Stimulated activated CD4-positive, alpha-beta T cell treated with anti-CD3 and anti-CD28 coated beads, Interleukin-1b, Interleukin-23, amount 100 ng/mL, for 4 hours (primary cell): Measurements from ENCODE around the gene BACE2.
"Not testable (repeated sequence)": the region's sequence is repeated elsewhere in the genome, so short reads cannot be mapped to it uniquely, and the experiment has no call there.

ENCODE experiments used
- DNase-seq, 2 donors: peaks; one replicate each; pipeline ENCODE4 v3.0.0-alpha.2; 2020; ENCODE audit warnings: low read depth in 2 of 2

Gene BACE2

DNA sequence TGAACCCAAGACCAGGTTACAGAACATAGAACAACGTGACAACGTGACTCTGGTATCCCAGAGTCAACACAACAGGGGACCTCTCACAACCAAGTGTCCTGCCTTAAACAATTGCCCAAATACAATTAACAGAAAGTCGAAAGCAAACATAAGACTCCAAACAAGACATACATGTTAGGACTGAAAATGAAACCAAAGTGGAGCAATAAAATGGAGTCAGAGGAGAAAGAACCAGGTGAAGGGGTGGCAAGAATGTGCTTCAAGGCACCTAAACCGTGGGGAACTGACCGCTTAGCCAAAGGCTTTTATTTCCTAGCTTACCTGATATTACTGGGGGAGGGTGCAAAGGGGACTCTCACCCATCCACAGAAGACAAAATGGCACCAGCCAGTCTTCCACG, 17.8 kb downstream of the BACE2 start:
- no peak for DNase-seq

DNA sequence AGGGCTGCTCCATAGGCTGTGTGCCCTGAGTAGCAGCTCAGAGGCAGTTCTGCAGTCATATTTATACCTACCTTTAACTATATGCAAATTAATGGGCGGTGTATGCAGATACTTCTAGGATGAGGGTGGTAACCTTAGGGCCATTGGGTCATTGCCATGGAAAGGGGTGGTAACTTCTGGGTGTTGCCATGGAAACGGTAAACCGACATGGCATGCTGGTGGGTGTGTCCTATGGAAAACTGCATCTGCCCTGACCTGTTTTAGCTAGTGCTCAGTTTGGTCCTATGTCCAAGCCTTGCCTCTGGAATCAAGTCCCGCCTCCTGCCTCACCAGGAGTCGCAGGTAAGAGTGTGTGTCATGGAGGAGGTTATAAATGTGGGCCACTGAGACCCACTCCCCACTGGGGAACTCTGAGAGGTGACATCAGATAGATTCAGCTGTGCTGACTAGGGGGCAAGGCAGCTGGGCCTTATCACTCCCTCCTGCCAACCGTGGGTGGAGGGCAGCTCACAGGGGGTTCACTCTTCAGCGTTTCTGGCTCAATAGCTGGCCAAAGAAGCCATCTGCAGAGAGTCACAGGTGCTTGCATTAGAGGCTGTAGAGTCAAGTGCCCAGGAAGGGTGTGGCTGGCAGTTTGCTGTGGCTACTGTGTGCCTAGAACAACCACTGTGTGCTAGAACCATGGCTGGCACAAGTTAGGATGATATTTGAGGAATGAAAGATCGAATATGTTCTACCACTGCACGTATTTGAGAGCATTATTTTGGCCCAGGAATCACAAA, 19.0 kb downstream of the BACE2 start:
- DNase-seq, result no peak

GRCh38 chr21:41187537-41188025, 19.6 kb downstream of the BACE2 start:
- no peak for DNase-seq

GRCh38 chr21:41188486-41189149, 20.7 kb downstream of the BACE2 start:
- no peak for DNase-seq

DNA sequence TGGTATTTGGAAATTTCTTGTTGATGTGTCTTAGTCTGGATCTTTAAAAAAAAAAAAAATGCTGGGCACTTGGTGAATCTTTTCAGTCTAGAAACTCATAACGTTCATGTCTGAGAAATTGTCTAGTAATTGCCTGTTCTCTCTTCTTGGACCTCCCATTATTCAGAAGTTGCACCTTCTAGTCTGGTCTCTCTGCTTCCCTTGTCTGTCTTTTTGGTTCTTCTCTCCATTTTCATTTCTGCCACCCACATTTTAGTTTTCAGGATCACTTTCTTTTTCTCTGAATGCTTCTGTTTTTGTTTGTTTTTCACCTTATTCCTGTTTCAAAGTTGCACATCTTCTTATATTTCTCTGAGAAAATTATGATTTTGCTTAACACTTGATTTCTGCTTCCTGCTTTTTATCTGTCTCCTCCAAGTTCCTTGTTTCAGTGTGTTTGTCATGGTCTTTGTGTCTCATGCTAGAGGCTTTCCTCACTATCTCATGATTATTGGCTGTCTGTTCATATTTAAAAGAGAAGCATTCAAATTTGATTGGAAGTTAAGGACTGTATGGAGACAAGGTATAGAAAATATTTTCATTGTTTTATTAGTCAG, 21.3 kb downstream of the BACE2 start:
- no peak for DNase-seq

DNA sequence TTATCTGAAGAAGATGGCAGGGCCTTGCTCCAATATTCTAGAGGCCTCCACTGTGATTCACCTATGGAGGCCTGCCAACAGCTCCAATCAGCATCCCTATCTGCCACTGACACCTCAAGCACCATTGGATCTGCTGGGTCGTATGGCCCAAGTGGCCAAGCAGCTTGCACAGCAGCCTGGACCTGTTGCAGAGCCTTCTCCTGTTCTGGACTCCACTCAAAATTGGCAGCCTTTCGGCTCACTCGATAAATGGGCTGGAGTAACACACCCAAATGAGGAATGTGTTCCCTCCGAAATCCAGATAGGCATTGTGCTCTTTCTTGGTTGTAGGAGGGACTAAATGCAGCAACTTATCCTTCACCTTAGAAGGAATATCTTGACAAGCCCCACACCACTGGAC, 24.6 kb downstream of the BACE2 start:
- not testable (repeated sequence) for DNase-seq

DNA sequence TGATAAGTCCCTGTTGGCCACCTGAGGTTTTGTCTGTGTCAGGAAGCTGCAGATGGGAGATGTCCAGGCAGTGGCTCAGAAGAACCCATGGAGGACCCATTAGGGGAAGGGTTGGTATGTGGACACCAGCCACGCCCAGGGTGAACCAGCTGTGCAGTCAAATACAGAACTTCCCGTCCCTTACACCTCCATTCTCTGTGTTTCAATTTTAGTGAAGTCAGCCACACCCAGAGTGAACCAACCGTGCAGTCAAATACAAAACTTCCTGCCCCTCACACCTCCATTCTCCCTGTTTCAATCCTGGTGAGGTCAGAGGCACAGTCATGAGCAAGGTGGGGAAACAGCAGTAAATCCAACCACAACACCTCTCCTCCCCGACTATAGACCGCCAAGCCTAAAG, 27.4 kb downstream of the BACE2 start:
- DNase-seq, result no peak

DNA sequence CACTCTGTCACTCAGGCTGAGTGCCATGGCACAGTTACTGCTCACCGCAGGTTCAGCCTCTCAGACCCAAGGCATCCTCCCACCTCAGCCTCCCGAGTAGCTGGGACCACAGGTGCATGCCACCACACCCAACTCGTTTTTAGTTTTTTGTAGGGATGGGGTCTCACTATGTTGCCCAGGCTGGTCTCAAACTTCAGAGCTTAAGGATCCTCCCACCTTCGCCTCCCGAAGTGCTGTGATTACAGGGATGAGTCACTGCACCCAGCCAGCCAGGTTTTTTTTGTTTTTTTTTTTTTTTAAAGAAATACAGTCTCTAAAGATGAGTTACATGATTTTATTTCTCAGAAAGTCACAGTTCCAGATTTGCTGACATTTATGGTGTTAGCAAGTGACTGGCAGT, 29.0 kb downstream of the BACE2 start:
- no peak for DNase-seq

DNA sequence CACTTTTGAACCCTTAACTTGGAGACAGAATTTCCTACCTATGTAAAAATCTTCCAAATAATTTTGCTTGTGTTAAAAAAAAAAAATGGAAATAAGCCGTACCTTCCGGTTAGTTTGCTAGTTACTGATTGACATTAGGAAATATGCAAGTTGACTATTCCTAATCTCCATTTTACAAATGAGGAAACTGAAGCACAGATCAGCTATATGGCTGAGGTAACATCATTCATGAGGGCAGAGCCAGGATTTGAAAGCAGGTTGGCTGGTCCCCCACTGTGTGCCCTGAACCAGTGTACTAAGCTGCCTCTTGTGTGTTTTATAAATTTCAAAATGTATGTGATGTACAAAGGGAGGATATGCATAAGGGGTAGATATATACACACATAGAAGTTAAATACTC, 29.6 kb downstream of the BACE2 start:
- DNase-seq, result no peak

DNA sequence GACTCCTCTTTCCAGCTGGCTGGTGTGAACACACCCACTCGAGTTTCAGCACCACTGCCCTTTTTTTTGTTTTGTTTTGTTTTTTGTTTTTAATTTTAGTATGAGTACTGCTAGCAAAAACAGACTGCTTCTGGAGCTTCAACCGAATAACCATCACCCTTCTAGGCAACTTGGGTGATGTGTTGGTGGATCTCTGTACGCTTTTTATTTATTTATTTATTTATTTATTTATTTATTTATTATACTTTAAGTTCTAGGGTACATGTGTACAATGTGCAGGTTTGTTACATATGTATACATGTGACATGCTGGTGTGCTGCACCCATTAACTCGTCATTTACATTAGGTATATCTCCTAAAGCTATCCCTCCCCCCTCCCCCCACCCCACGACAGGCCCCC, 30.7 kb downstream of the BACE2 start:
- not testable (repeated sequence) for DNase-seq

DNA sequence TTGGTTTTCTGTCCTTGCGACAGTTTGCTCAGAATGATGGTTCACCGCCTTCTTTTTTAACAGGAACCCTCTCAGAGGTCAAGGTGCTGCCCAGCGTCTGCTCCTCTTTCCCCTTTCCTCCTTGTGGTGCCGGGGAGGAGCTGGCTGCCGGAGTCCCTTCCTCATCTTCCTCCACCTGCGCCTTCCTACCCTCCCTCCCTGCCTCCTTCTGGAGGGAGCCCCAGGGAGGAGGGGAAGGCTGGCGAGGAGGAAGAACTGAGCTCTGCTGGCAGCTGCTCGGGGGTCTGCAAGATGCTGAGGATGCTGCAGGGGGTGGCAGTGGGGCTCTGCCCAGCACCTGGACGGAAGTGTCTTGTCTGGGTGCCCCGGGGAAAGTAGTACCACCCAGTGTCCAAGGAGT, 31.2 kb downstream of the BACE2 start:
- DNase-seq, result no peak

DNA sequence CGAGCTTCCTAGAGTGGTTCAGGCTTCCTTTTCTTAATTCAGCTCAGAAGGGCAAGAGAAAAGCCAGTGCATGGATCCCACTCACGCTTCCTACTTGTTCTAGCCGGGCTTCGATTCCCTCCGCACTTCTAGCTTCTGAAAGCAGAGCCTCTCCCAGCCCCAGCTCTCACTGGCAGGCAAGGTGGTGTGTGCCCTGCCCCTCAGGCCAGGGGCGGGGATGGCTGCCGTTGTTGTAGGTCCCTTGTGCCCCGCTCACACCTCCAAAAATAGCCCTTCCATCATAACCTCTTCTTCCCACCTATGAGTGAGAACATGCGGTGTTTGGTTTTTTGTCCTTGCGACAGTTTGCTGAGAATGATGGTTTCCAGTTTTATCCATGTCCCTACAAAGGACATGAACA, 31.6 kb downstream of the BACE2 start:
- DNase-seq, result no peak

GRCh38 chr21:41201385-41201784, 33.4 kb downstream of the BACE2 start:
- no peak for DNase-seq

- no peak for DNase-seq
Observed at GRCh38 chr21:41204736-41205135, 36.8 kb downstream of the BACE2 start.

- DNase-seq, result no peak
Observed at GRCh38 chr21:41207401-41208375, 39.7 kb downstream of the BACE2 start.

DNA sequence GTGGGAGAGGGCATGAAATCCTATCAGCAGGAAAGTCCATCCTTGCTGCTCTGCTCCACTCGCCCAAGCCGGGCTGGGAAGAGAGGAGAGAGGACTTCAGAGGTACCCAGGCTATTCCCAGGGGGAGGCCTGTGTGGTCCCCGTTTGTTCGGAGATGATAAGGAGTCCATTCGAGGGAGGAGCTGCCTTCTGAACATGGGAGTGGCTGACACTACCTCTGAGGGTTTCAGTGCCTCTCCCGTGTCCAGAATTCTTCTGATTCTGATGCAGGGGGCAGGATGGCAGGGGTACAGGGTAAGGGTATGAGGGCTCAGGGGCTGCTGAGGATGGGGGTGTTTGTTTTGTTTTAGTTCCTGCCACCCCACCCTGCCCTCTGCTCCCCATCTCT, 40.4 kb downstream of the BACE2 start:
- DNase-seq, result no peak

GRCh38 chr21:41209016-41209619, 41.2 kb downstream of the BACE2 start:
- no peak for DNase-seq

GRCh38 chr21:41210426-41211059, 42.6 kb downstream of the BACE2 start:
- DNase-seq, result no peak

DNA sequence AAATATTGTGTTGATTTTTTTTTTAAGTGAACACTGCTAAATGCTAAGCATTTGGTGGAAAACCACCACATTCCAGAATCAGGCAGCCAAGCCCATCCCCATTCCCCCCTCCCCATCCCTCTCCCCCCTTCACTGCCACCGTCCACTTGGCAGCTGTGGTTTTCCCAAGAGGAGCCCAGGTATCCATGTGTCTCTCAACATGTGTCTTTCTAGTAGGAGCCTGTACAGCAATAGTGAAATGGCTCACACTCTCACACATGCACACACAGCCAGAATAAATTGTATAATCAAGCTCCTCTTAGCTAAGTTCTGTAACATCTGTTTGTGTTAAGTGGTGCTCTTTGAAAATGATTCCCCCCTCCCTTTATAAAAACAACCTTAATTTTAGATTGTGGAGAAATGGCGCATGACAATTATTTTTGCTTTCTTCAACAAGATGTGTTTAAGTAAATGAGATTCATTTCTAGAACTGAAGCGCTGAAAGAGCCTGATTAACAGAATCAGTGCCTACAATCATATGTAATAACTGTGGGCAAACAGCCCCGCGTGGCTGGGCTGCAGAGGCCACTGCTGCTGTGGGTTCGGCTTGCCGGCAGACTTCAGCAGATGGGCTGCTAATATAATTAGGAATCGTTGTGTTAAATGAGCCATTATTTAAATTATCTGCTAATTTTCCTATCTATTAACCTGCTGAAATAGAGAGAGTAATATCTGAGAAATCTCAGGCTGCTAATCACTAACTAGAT, 43.3 kb downstream of the BACE2 start:
- DNase-seq, result no peak

DNA sequence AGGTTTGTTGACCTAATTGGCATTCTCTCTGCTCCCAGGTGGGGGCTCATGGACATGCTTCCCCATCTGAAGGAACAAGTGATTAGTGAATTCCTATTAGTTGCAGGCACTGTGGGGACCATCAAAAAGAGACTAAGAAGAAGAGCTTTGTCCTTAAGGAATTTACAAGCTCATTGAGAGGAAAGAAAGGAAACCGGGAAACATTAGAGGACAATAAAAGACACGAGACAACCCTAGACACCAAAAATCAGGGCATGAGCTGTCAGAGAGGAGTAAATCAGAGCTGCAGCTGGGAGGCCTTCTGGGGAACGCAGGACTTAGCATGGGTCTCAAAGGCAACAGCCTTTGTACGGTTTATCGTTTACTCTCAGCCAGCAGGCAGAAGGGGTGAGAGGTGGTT, 45.1 kb downstream of the BACE2 start:
- DNase-seq, result no peak
